Measurements from ENCODE around the gene SLC34A1. TPM values are rescaled to one million over a fixed set of nuclear protein-coding genes. Genes with fewer than 3 reads are reported as not detected.

Gene SLC34A1
- total RNA-seq, 1 donor from 2014 or later, result not detected

GRCh38 chr5:177378884-177379883, 5.0 kb upstream of the SLC34A1 start:
- no peaks in the 10 kb centered on the region for H4K20me1 ChIP-seq (ENCODE audit: insufficient read depth, low read length)
- H2AFZ ChIP-seq (ENCODE audit: low read depth, low read length), result peak overlapping the region; percentile 49
- H3K9ac ChIP-seq (ENCODE audit: low read length), result no peak overlapping the region
- H3K27ac ChIP-seq (ENCODE audit: low read depth, low read length), result peak overlapping the region; percentile 20
- DNase-seq (ENCODE audit: low read depth) (peak; percentile 90), FAIRE-seq (peak; percentile 88)
- peak overlapping the region; percentile 5 for H3K27ac Mint-ChIP-seq (ENCODE audit: unreplicated experiment)
- no peaks in the 10 kb centered on the region for H3K79me2 ChIP-seq (ENCODE audit: insufficient read depth, low read length)
- H3K27me3 Mint-ChIP-seq (ENCODE audit: low read depth, unreplicated experiment), result peaks cover 34% of the 10 kb centered on the region
- peak overlapping the region; percentile 18 for H3K4me3 Mint-ChIP-seq (ENCODE audit: unreplicated experiment)
- no peaks in the 10 kb centered on the region for H3K9me3 ChIP-seq (ENCODE audit: insufficient read depth, low read depth, low read length)
- peaks cover 8% of the 10 kb centered on the region for H3K4me1 Mint-ChIP-seq (ENCODE audit: low read depth, unreplicated experiment)
- no peaks in the 10 kb centered on the region for H3K36me3 Mint-ChIP-seq (ENCODE audit: low read depth, unreplicated experiment)
- H3K36me3 ChIP-seq (ENCODE audit: insufficient read depth, low read length), result no peaks in the 10 kb centered on the region
- peaks cover 12% of the 10 kb centered on the region for H3K27me3 ChIP-seq (ENCODE audit: insufficient read depth, low read length)
- peaks cover 6% of the 10 kb centered on the region for H3K4me1 ChIP-seq (ENCODE audit: insufficient read depth, low read length)
- H3K9me3 Mint-ChIP-seq (ENCODE audit: unreplicated experiment), result no peaks in the 10 kb centered on the region
- peak overlapping the region; percentile 56 for H3K4me2 ChIP-seq (ENCODE audit: low read length)
- no peak overlapping the region for H3K4me3 ChIP-seq (ENCODE audit: insufficient read depth, low read depth, low read length)
- TF ChIP-seq EZH2 (IDR thresholded peaks at IDR 0.05; ENCODE audit: insufficient read depth, low read length) (no peak), CTCF (IDR thresholded peaks at IDR 0.05; ENCODE audit: insufficient read depth, low read depth, low read length) (no peak)

GRCh38 chr5:177380805-177381126, 3.5 kb upstream of the SLC34A1 start:
- Histone ChIP-seq H2AFZ (ENCODE audit: low read depth, low read length) (no peak overlapping the region), H3K4me3 (ENCODE audit: insufficient read depth, low read depth, low read length) (no peak overlapping the region), H3K9ac (ENCODE audit: low read length) (no peak overlapping the region), H3K27ac (ENCODE audit: low read depth, low read length) (no peak overlapping the region), H3K27me3 (ENCODE audit: insufficient read depth, low read length) (peaks cover 12% of the 10 kb centered on the region), H3K36me3 (ENCODE audit: insufficient read depth, low read length) (no peaks in the 10 kb centered on the region), H4K20me1 (ENCODE audit: insufficient read depth, low read length) (no peaks in the 10 kb centered on the region), H3K4me1 (ENCODE audit: insufficient read depth, low read length) (peaks cover 6% of the 10 kb centered on the region), H3K9me3 (ENCODE audit: insufficient read depth, low read depth, low read length) (no peaks in the 10 kb centered on the region), H3K4me2 (ENCODE audit: low read length) (no peak overlapping the region), H3K79me2 (ENCODE audit: insufficient read depth, low read length) (no peaks in the 10 kb centered on the region)
- Mint-ChIP-seq H3K27ac (ENCODE audit: unreplicated experiment) (no peak overlapping the region), H3K27me3 (ENCODE audit: low read depth, unreplicated experiment) (peaks cover 36% of the 10 kb centered on the region), H3K4me1 (ENCODE audit: low read depth, unreplicated experiment) (peaks cover 8% of the 10 kb centered on the region), H3K36me3 (ENCODE audit: low read depth, unreplicated experiment) (no peaks in the 10 kb centered on the region), H3K4me3 (ENCODE audit: unreplicated experiment) (no peak overlapping the region), H3K9me3 (ENCODE audit: unreplicated experiment) (no peaks in the 10 kb centered on the region)
- TF ChIP-seq EZH2 (IDR thresholded peaks at IDR 0.05; ENCODE audit: insufficient read depth, low read length), result no peak
- no peak for TF ChIP-seq CTCF (IDR thresholded peaks at IDR 0.05; ENCODE audit: insufficient read depth, low read depth, low read length)
- no peak for FAIRE-seq
- DNase-seq (ENCODE audit: low read depth), result no peak

Data from astrocyte (in vitro differentiated cells and primary cell).